Kasumi-1 (cell line): Measurements from ENCODE around the gene RAB11FIP4.
A peak's percentile ranks its signal among the peaks of the same experiment; 100 is the strongest.

Experiments
- DNase-seq, 2 experiments: peaks; one replicate each; lab custom pipeline; 2025; lab: John Stamatoyannopoulos, UW

The RAB11FIP4 gene

DNA sequence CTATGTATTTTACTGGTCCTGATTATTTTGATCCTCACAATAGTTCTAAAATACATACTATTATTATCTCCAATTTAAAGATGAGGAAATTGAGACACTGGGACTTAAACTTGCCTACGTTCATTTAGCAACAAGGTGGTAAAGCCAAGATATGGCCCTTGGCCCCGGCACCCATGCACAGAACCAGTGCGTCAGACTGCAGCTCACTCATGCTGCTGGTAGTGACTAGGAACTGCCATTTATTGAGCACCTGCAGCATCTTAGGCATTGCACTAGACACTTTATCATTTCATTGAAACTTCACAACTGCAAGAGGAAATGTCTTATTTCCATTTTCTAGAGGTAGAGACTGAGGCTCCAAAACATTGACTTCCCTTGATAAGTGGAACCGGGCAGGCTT, 93.3 kb downstream of the RAB11FIP4 start:
- no peak for DNase-seq

DNA sequence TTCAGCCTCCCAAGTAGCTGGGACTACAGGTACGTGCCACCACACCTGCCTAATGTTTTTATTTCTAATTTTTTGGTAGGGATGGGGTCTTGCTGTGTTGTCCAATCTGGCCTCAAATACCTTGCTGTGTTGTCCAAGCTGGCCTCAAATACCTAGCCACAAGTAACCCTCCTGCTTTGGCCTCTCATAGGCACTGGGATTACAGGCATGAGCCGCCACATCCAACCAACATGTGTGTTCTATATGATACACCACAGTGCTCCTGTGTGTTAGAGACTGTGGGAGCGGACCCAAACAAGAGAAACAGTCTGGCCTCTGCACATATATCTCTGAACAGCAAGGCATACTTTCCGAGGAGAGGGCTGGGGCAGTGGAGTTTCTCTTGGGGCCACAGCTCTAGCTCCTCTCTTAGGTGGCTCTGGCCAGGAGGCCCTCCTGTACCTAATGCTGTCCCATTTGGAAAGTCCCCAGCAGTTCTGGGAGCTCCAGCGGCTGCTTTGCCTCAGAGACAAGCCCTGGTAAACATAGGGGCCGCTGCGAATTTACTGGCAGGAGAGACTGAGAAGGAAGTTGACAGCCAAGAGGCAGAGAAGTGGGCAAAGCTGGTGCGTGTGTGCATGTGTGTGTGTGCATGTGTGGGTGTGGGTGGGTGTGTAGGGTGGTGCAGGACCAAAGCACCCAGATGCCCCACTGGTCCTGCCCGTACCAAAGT, 95.0 kb downstream of the RAB11FIP4 start:
- DNase-seq, result peak in 1 of 2 experiments; percentile 19

DNA sequence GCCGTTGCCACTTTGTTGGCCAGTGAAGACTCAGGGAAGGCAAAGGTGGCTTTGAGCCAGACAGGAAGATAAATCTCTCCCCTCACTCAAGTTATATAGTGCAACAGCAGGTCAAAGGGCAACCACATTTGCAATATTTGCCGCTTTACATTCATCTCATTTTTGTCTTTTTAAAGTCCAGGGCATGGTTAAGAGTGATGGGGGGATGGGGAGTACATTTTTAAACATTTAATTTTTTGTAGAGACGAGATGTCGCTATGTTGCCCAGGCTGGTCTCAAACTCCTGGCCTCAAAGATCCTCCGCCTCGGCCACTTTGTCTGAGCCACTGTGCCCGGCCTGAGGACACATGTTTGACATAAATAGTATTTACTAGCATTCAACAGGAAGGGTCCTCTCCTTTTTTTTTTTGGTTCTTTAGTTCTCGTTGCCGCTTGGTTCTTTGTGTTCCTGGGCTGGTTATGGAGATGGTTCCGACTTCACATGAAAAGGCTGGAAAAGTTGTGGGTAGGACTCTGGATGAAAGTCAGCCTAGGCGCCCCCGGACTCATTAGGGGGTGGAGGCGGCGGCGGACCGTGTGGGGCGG, 95.7 kb downstream of the RAB11FIP4 start:
- no peak for DNase-seq

DNA sequence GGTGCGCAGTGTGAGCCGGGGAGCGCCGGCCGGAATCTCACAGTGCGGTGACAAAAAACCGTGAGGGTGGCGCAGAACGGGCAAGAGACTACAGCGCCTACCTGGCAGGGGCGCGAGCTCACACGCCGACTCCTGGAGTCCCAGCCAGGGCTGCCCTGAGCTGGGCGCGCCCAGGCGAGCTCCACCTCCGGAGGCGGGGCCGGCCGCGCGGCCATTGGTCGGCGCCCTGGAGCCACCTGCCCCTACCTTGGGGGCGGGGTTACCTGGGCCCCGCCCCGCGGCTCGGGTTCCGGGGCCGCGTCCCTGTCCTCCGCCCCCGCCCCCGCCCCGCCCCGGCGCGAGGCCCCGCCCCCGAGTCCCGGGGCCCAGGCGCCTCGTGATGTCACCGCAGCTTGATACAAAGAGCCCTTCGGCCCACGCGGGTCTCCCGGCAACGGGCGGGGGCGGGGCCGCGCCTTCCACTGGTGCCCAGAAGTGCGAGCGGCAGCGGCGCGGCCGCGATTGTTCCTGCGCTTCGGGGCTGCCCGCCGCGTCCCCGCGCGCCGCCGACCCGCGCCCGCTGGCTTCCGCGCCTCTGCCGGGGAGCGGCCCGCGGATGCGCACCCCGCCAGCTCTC, 96.3 kb downstream of the RAB11FIP4 start:
- DNase-seq, result peak; percentile 48 to 61

DNA sequence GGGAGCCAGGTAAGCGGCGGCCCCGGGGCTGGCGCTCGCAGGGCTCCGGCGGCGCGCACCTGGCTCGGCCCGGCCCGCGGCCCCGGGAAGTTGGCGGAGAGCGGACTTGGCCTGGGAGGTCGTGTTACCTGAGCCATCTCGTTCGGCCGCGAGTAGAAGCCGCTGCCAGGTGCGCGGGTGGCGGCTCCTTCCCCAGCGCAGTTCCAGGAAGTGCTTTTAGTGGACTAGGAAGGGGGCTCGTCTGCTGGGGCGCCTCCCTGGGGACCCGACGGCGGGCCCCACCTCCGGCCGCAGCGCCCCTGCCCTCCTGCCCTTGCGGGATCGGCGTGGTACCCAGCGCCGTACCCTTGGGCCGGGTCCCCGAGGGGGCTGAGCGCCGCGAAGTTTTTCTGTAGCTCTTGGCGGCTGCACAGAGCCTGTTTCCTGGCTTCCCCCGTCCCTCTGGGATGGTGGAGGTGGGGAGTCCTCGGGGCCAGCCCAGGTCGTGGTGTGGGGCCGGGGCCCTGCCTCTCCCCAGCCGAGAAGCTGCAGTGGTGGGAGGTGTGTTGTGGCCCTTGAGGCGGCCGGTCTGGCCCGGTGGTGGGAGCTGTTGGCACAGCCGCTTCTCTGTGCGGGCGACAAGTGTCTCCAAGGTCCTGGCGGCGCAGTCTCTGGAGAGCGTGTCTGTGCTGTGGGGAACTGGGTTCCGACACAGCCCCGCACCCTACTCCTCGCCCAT, 96.9 kb downstream of the RAB11FIP4 start:
- DNase-seq, result no peak

GRCh38 chr17:31488982-31489294, 97.5 kb downstream of the RAB11FIP4 start:
- DNase-seq, result no peak

- DNase-seq, result no peak
Measured at GRCh38 chr17:31489295-31490018, 98.0 kb downstream of the RAB11FIP4 start.

DNA sequence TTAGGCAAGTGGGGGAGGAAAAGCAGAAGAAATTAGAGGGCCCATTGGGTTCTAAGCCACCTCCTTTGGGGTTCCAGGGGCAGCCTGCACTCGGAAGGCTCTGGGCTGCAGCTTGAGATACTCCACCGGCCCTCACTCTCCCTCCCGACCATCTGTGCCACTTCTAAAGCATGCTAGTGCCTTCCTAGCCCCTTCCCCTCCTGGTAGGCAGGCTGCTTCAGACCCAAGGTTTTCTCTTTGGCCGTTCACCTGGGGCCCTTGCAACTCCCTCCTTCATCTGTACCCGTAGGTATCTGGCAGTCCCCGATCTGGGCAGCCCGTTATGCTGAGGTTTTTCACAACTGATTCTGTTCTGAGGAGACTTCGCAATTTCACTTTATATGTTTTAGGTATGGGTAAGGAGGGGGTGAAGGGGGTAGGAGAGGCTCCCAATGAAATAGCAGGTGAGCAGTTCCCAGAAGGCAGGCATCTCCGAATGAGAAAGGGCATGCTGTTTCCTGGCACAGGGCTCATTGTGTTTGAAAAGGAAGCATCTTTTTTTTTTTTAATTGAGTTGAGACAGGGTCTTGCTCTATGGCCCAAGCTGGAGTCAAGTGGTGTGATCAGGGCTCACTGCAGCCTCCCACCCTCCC, 98.7 kb downstream of the RAB11FIP4 start:
- DNase-seq, result no peak

DNA sequence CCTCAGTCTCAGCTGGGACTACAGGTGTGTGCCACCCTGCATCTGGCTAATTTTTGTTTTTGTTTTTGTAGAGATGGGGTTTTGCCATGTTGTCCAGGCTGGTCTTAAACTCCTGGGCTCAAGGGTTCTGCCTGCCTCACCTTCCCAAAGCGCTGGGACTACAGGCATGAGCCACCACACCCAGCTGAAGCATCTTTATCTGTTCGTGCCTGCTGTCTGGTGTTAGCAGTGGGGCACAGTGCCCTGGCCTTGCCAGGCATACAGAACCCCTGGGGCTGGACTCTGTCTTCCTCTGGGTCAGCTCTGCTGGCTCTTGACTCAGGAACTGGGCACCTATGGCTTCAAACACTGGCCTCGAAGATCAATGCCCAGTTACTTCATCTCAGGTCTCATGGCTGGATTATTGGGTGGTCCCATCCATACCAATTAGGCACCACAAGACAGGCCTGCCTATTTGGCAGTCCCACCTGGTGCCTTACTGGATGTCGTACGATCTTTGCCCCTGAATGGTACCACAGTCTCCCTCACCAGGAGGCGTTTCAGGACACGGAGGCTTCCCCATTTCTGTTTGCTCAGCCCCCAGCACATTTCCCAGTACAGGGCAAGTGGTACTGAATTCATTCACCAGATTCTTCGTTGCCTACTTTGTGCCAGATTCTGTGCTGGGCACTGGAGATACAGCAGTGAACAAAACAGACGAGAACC, 99.3 kb downstream of the RAB11FIP4 start:
- DNase-seq, result no peak

- peak; percentile 83 to 86 for DNase-seq
Measured at GRCh38 chr17:31491376-31492131, 100.1 kb downstream of the RAB11FIP4 start.

- no peak for DNase-seq
Measured at GRCh38 chr17:31492206-31492605, 100.7 kb downstream of the RAB11FIP4 start.

- peak; percentile 93 to 95 for DNase-seq
Measured at GRCh38 chr17:31492880-31493655, 101.6 kb downstream of the RAB11FIP4 start.

DNA sequence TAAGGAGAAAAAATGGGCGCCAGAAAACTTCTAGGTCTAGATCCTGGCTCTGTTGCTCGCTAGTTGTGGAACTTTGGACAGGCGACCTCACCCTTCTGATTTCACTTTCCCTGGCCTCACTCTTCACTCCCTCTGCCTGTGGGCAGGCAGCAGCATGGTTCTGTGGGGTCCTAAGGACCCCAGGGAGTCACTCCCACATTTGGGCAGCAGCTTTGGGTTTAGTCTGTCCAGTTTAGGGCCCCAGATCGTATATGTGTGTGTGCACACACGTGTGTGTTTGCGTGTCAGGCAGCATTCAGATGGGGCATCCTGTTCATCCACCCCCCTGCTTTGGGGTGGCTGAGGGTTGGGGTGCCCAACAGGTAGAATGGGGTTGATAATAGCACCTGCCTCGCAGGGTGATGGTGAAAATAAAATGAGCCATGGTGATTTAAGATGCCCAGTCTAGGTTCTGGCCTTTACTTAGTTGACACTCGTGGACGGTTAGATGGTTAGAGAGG, 102.2 kb downstream of the RAB11FIP4 start:
- DNase-seq, result peak in 1 of 2 experiments; percentile 33

DNA sequence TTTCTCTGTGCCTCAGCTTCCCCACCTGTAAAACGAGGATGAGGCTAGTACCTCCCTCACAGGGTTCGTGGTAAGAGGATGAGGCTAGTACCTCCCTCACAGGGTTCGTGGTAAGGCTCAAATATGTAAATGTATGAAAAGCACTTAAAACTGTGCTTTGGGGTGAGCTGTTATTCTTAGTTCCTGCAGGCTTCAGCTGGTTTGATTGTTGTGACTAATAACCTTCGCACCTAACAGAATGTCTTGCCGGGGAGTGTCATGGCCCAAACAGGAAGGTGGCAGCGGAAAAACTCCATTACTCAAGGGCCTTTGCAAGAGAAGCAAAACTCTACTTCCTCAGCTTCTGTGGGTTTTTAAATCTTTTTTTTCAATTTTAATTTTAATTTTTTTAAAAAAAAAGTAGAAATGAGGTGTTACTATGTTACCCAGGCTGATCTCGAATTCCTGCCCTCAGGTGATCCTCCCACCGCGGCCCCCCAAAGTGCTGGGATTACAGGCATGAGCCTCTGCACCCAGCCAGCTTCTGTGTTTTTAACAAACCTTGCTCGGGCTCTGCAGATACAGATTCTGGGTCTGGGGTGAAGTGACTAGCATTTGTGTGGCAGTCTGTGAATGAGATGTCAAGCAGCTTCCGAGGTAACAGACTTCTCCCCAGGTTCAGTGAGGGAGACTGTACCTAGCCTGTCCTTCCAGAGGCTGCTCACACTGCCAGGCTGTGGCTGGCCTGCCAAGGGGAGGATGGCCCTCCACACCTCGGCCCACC, 103.0 kb downstream of the RAB11FIP4 start:
- DNase-seq, result peak; percentile 78 to 79

DNA sequence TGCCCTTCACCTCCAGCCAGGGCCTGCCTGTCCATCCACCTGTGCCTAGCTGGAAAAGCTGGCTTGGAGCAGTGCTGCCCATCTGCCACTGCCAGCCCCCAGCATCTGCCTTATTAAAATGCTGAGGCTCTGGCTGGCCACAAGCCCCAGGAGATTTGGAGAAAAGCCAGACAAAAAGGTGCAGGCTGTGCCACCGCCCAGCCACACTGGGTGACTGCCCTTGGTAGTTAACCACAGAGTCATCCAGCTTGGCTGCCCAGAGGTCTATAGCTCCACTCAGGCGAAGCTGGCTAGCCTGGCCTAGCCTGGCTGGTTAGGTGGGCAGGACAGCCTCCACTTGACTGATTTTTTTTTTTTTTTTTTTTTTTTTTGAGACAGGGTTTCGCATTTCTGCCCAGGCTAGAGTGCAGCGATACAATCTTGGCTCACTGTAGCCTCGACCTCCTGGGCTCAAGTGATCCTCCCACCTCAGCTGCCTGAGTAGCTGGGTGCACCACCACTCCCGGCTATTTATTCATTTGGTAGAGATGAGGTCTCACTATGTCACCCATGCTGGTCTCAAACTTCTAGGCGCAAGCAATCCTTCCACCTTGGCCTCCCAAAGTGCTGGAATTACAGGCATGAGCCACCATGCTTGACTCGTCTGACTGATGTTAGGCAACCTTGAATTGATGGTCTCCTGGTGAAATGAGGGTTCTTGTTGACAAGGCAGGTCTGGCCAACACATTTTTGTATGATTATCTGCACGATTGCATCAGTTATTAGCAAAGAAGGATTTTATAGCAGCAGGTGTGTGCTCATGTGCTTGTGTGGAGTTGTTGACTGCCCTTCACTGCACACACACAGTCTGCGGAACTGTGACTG, 103.8 kb downstream of the RAB11FIP4 start:
- no peak for DNase-seq

DNA sequence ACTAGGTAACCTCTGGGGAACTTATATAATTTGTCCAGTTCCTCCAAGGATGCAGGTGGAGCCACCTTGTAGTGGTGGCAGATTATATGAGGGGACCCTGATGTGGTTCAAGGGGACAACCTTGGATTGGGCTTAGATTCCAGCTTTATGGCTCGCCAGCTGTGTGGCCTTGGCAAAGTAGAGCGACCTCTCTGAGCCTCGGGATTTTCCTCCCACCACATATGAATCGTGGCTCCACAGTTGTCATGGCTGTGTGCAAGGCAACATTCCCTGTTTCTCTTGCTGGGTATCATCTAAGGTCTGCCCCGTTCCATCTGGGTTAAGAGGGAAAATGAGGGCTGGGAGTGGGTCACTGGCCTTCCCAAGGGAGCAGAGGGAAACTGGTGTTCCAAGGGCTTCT, 104.6 kb downstream of the RAB11FIP4 start:
- no peak for DNase-seq

DNA sequence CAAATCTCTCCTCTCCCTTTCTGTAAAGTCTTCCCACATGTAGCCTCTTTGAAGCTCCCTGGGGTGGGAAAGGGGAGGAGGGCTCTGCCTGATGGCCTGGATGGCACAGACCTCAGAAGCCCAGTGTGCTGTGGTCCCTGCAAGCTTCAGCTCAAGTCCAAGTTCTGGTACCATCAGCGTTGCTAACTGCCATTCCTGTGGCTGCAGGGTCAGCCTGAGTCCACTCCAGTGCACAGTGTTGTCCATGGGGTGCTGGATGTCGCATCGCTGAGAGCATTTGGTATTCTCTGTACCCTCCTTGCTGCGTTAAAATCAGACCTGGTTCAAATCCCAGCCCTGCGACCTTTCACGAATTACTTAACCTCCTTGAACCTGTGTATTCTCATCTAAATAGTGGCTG, 105.1 kb downstream of the RAB11FIP4 start:
- DNase-seq, result no peak

GRCh38 chr17:31497431-31497830, 106.0 kb downstream of the RAB11FIP4 start:
- DNase-seq, result no peak
